WERI-Rb-1 (cell line): ENCODE measurements around the gene GINS3.
"Not testable (repeated sequence)": the region's sequence is repeated elsewhere in the genome, so short reads cannot be mapped to it uniquely, and the experiment has no call there.

Experiments used
- DNase-seq: peaks from one replicate; pipeline ENCODE4 v3.0.0-alpha.2; 2020
- H3K27ac ChIP-seq: fragments of 250-450 bp; sonication (Bioruptor Pico); 2 replicates; pipeline ENCODE4 v1.5.1; 2020; ENCODE audit warnings: mild to moderate bottlenecking, moderate library complexity
- H3K27me3 ChIP-seq: fragments of 250-450 bp; sonication (Bioruptor Pico); 2 replicates; pipeline ENCODE4 v1.5.1; 2021; ENCODE audit warnings: mild to moderate bottlenecking, low read depth, moderate library complexity; ENCODE audit not compliant: insufficient read depth, severe bottlenecking
- H3K36me3 ChIP-seq: fragments of 250-450 bp; sonication (Bioruptor Pico); 2 replicates; pipeline ENCODE4 v1.5.1; 2020; ENCODE audit warnings: mild to moderate bottlenecking, moderate library complexity
- H3K4me3 ChIP-seq: 2 replicates; pipeline ENCODE4 v1.5.1; 2011; ENCODE audit warnings: low read depth, mild to moderate bottlenecking, control low read depth, low read length
- H3K9me3 ChIP-seq: fragments of 250-450 bp; sonication (Bioruptor Pico); 2 replicates; pipeline ENCODE4 v1.5.1; 2021; ENCODE audit warnings: mild to moderate bottlenecking, moderate library complexity; ENCODE audit not compliant: severe bottlenecking
- CTCF ChIP-seq: IDR thresholded peaks from 2 replicates; pipeline ENCODE4 v1.5.1; 2011; ENCODE audit warnings: low read depth, mild to moderate bottlenecking, control low read depth, inconsistent platforms, low read length

The GINS3 gene

DNA sequence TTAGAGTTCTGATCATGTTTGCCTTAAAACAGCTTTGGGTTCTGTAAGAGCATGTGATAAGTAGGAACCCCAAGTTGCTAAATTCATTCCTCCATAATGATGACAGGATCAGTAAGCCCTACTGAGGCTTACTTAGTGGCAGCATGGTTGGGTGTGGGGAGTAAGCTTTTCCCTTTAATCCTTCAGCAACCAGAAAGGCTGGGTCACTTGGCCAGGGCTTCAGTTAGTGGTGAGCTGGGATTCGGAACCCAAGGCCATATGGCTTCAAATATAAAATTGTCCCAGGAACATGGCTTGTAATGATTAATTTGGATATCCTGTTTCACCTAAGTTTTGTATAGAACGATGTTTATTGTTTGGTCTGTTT lies 850 bp downstream of the GINS3 start:
- peaks cover 20% of the 10 kb centered on the region for H3K36me3 ChIP-seq
- no peak for TF ChIP-seq CTCF
- peak overlapping the region; percentile 94 for H3K27ac ChIP-seq
- DNase-seq: peak; percentile 75
- H3K9me3 ChIP-seq: peaks cover 4% of the 10 kb centered on the region
- H3K4me3 ChIP-seq: peak overlapping the region; percentile 100
- no peaks in the 10 kb centered on the region for H3K27me3 ChIP-seq

DNA sequence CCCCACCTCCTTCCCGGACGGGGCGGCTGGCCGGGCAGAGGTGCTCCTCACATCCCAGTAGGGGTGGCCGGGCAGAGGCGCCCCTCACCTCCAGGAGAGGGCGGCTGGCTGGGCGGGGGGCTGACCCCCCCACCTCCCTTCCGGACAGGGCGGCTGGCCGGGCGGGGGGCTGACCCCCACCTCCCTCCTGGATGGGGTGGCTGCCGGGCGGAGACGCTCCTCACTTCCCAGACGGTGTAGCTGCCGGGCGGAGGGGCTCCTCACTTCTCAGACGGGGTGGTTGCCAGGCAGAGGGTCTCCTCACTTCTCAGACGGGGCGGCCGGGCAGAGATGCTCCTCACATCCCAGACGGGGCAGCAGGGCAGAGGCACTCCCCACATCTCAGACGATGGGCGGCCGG lies 4.6 kb downstream of the GINS3 start:
- H3K4me3 ChIP-seq, H3K27me3 ChIP-seq, DNase-seq, H3K9me3 ChIP-seq, H3K27ac ChIP-seq: not testable (repeated sequence)
- H3K36me3 ChIP-seq: peaks cover 40% of the 10 kb centered on the region

DNA sequence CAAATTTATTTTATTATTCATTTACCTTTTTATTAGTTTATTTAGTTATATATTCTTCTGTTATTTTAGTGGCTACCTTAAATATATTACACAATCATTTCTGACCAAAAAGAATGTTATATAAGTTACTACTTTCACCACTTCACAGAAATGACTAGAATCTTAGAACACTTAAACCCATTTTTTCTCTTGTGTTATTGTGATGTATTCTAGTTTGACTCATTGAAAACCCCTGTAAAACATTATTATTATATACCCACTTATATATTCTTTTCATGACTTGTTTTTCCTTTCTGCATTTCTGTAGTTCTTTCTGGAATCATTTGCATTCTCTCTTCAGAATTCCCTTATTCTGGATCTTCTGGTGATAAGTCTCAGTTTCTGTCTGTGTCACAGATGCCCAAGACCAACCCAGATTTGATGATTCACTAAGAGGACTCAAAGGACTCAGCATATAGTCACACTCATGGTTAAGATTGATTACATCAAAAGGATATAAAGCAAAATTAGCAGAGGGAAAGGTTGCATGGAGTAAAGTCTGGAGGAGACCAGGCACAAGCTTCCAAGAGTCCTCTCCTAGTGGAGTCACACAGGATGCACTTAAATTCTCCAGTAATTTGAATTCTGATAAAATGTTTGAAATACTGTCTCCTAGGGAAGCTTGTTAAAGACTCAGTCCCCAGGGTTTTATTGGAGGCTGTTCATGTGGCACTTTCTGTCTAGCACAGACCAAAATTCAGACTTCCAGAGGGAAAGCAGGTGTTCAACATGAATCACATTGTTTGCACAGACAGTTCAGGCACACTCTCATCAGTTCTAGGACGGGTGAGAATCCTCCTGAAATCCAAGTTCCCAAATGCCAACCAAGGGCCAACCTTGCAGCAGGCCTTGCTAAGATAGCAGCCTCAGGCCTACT lies 7.7 kb downstream of the GINS3 start:
- no peaks in the 10 kb centered on the region for H3K9me3 ChIP-seq
- H3K36me3 ChIP-seq: peaks cover 49% of the 10 kb centered on the region
- H3K27ac ChIP-seq: no peak overlapping the region
- no peak overlapping the region for H3K4me3 ChIP-seq
- no peak for TF ChIP-seq CTCF
- H3K27me3 ChIP-seq: no peaks in the 10 kb centered on the region
- DNase-seq: no peak

DNA sequence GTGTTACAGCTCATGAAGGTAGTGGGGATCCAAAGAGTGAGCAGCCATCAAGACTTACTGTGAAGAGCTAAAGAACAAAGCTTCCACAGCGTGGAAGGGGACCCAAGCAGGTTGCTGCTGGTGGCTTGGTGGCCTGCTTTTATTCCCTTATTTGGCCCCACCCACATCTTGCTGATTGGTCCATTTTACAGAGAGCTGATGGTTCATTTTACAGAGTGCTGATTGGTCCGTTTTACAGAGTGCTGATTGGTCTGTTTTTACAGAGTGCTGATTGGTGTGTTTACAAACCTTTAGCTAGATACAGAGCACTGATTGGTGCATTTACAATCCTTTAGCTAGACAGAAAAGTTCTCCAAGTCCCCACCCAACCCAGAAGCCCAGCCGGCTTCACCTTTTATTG lies 9.0 kb downstream of the GINS3 start:
- H3K4me3 ChIP-seq, H3K27ac ChIP-seq, H3K9me3 ChIP-seq, DNase-seq, H3K27me3 ChIP-seq: not testable (repeated sequence)
- peaks cover 53% of the 10 kb centered on the region for H3K36me3 ChIP-seq

DNA sequence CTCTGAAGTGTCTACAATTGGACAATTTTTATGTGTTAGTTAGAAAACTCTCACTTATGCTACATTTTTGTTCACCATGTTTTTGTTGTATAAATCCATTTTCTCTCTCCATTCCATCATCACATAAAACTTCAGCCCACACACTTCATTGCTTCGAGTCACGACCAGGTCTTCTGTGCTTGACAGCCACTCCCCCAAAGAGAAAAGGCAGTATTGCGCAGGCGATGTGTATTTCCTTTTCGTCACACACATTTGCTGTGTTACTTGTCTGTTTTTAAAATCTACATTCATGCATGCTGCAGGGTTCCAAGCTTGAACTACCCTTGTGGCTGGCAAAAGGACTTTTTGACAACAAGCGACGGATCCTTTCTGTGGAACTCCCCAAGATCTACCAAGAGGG lies 10.5 kb downstream of the GINS3 start:
- no peak for DNase-seq
- TF ChIP-seq CTCF: no peak
- no peak overlapping the region for H3K27ac ChIP-seq
- H3K36me3 ChIP-seq: peaks cover 50% of the 10 kb centered on the region
- no peak overlapping the region for H3K4me3 ChIP-seq
- no peaks in the 10 kb centered on the region for H3K27me3 ChIP-seq
- no peaks in the 10 kb centered on the region for H3K9me3 ChIP-seq

- Histone ChIP-seq H3K27ac (no peak overlapping the region), H3K4me3 (no peak overlapping the region), H3K9me3 (no peaks in the 10 kb centered on the region), H3K27me3 (no peaks in the 10 kb centered on the region), H3K36me3 (peaks cover 9% of the 10 kb centered on the region)
- no peak for TF ChIP-seq CTCF
- no peak for DNase-seq
Measured at GRCh38 chr16:58409316-58409973, 17.2 kb downstream of the GINS3 start.
